ENCODE results near the gene OTUD5. TPM values are rescaled to one million over a fixed set of nuclear protein-coding genes. Genes with fewer than 3 reads are reported as not detected.

The OTUD5 gene
- total RNA-seq, 5 donors from 2014 or later (not counting 1 experiment from before 2014, with no cell fraction given): 87.2 to 92.5 (median 89.7) TPM

DNA sequence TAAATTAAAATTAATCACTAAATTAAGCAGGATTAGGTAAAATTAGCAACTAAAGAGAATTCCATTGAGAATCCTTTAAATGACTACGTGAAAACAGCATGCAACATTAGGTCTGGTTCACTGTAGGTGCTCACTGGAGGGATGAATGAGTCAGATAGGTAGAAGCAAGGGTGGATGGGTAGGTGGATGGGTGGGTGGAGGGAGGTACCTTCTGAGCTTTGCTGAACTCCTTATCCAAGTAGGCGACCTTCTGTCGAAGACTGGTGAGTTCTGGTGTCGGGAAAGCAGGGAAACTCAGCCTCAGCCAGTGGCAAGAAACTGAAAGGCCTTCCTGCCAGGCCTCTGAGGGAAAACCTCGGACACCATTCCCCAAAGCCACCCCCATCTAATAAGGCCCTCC lies 41.6 kb upstream of the OTUD5 start:
- H3K4me3 ChIP-seq (ENCODE audit: control insufficient read depth in 1 of 2, extremely low read depth in 1 of 2, low read length in 1 of 2): no peak overlapping the region
- peaks cover 0 to 14% of the 10 kb centered on the region in 2 donors for H3K27me3 Mint-ChIP-seq
- no peaks in the 10 kb centered on the region for H3K9me3 Mint-ChIP-seq
- peaks cover 0 to 32% of the 10 kb centered on the region in 2 donors for H3K36me3 ChIP-seq (ENCODE audit: control insufficient read depth in 2 of 2, extremely low read depth in 1 of 2, insufficient read depth in 1 of 2, low read length in 1 of 2)
- H3K4me1 Mint-ChIP-seq: peaks cover 29 to 43% (median 35%) of the 10 kb centered on the region in 3 donors
- ChIA-PET POLR2A (interaction anchor here in 1 of 2 donors (0.5 kb wide), 1 partner anchor 98 kb away, joined by 3 read pairs; no protein-coding TSS in a partner anchor), CTCF (no interaction called here)
- ATAC-seq (replicated peaks in 1 of 4) (no peak), DNase-seq (no peak)
- H3K4me1 ChIP-seq (ENCODE audit: control insufficient read depth in 1 of 2, extremely low read depth in 1 of 2, insufficient read depth in 2 of 2, low read length in 2 of 2): peaks cover 0 to 23% of the 10 kb centered on the region in 2 experiments
- H3K27me3 ChIP-seq (replicated peaks in 1 of 2; ENCODE audit: control insufficient read depth in 2 of 2, extremely low read depth in 1 of 2, insufficient read depth in 2 of 2, low read length in 1 of 2): no peaks in the 10 kb centered on the region
- no peak overlapping the region for H3K27ac Mint-ChIP-seq
- no peaks in the 10 kb centered on the region for H3K9me3 ChIP-seq
- WGBS (ENCODE audit: insufficient coverage): no CpG with 5 or more reads among the region's 5 CpGs
- no peak overlapping the region for H3K4me3 Mint-ChIP-seq
- no peak overlapping the region for H3K27ac ChIP-seq (ENCODE audit: low read length)
- peaks cover 30% of the 10 kb centered on the region for H3K36me3 Mint-ChIP-seq

GRCh38 chrX:48998391-48998790 lies 41.0 kb upstream of the OTUD5 start:
- ChIA-PET CTCF (interaction anchor here in 1 of 2 donors (0.6 kb wide), 1 partner anchor 49 kb away, joined by 8 read pairs; no protein-coding TSS in a partner anchor), POLR2A (no interaction called here)
- no peak overlapping the region for H3K4me3 ChIP-seq (ENCODE audit: control insufficient read depth in 1 of 2, extremely low read depth in 1 of 2, low read length in 1 of 2)
- H3K36me3 ChIP-seq (ENCODE audit: control insufficient read depth in 2 of 2, extremely low read depth in 1 of 2, insufficient read depth in 1 of 2, low read length in 1 of 2): peaks cover 0 to 37% of the 10 kb centered on the region in 2 donors
- WGBS (ENCODE audit: insufficient coverage): no CpG with 5 or more reads among the region's 4 CpGs
- no peaks in the 10 kb centered on the region for H3K9me3 Mint-ChIP-seq
- no peak for DNase-seq
- H3K4me1 ChIP-seq (ENCODE audit: control insufficient read depth in 1 of 2, extremely low read depth in 1 of 2, insufficient read depth in 2 of 2, low read length in 2 of 2): peaks cover 0 to 23% of the 10 kb centered on the region in 2 experiments
- H3K4me1 Mint-ChIP-seq: peaks cover 29 to 42% (median 32%) of the 10 kb centered on the region in 3 donors
- no peak overlapping the region for H3K27ac Mint-ChIP-seq
- peaks cover 30% of the 10 kb centered on the region for H3K36me3 Mint-ChIP-seq
- no peaks in the 10 kb centered on the region for H3K27me3 ChIP-seq (replicated peaks in 1 of 2; ENCODE audit: control insufficient read depth in 2 of 2, extremely low read depth in 1 of 2, insufficient read depth in 2 of 2, low read length in 1 of 2)
- H3K27me3 Mint-ChIP-seq: peaks cover 0 to 14% of the 10 kb centered on the region in 2 donors
- no peaks in the 10 kb centered on the region for H3K9me3 ChIP-seq
- no peak overlapping the region for H3K4me3 Mint-ChIP-seq
- ATAC-seq (replicated peaks in 1 of 4): no peak
- H3K27ac ChIP-seq (ENCODE audit: low read length): no peak overlapping the region

DNA sequence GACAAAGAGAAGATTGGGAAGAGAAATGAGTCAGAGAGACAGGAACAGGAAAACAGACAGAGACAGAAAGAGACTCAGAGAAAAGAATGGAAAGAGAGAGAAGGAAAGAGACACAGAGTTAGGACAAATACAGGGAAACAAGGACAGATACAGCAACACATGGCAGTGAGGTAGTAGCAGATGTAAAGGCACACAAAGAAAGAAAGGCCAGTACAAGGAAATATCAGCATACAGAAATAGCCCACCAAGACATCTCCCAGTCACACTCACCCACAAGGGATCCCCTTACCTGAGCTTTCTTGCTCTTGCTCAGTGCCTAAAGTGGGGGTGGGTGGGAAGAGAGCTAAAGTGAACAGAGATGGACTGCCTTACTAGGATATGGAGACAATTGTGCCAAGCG lies 40.5 kb upstream of the OTUD5 start:
- ATAC-seq (replicated peaks in 1 of 4) (no peak), DNase-seq (no peak)
- no peaks in the 10 kb centered on the region for H3K9me3 ChIP-seq
- no peaks in the 10 kb centered on the region for H3K27me3 ChIP-seq (replicated peaks in 1 of 2; ENCODE audit: control insufficient read depth in 2 of 2, extremely low read depth in 1 of 2, insufficient read depth in 2 of 2, low read length in 1 of 2)
- peak overlapping the region in 1 of 2 donors; percentile 43 for H3K27ac Mint-ChIP-seq
- H3K27ac ChIP-seq (ENCODE audit: low read length): no peak overlapping the region
- peaks cover 0 to 42% of the 10 kb centered on the region in 2 donors for H3K36me3 ChIP-seq (ENCODE audit: control insufficient read depth in 2 of 2, extremely low read depth in 1 of 2, insufficient read depth in 1 of 2, low read length in 1 of 2)
- ChIA-PET CTCF (interaction anchor here in 1 of 2 donors (0.6 kb wide), 1 partner anchor 48 kb away, joined by 8 read pairs; no protein-coding TSS in a partner anchor), POLR2A (no interaction called here)
- H3K4me1 ChIP-seq (ENCODE audit: control insufficient read depth in 1 of 2, extremely low read depth in 1 of 2, insufficient read depth in 2 of 2, low read length in 2 of 2): peaks cover 0 to 23% of the 10 kb centered on the region in 2 experiments
- H3K27me3 Mint-ChIP-seq: peaks cover 0 to 14% of the 10 kb centered on the region in 2 donors
- H3K4me3 Mint-ChIP-seq: no peak overlapping the region
- peaks cover 29 to 42% (median 32%) of the 10 kb centered on the region in 3 donors for H3K4me1 Mint-ChIP-seq
- peaks cover 30% of the 10 kb centered on the region for H3K36me3 Mint-ChIP-seq
- WGBS (ENCODE audit: insufficient coverage): no CpG with 5 or more reads among the region's 1 CpG
- no peak overlapping the region for H3K4me3 ChIP-seq (ENCODE audit: control insufficient read depth in 1 of 2, extremely low read depth in 1 of 2, low read length in 1 of 2)
- no peaks in the 10 kb centered on the region for H3K9me3 Mint-ChIP-seq

DNA sequence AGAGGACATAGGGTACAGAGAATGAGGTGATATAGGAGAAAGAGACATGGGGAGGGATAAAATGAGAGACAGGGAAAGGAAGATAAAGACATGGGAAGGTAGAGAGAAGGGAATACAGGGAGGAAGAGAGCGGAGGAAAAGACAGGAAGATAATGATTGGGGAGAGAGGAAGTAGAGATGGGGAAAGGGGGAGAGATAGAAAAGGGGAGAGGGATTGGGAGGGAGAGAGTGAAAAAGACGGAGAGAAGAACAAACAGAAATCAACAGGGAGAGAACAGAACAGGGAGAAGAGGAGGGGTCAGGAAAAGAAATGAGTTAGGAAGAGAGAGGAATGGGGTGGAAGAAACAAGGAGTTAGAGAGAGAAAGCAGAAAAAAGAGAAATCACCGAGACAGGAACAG lies 40.0 kb upstream of the OTUD5 start:
- ChIA-PET POLR2A (no interaction called here), CTCF (no interaction called here)
- no peak for ATAC-seq (replicated peaks in 1 of 4)
- Mint-ChIP-seq H3K27ac (peak overlapping the region in 1 of 2 donors; percentile 63), H3K9me3 (no peaks in the 10 kb centered on the region), H3K4me3 (no peak overlapping the region), H3K27me3 (peaks cover 0 to 14% of the 10 kb centered on the region in 2 donors), H3K36me3 (peaks cover 33% of the 10 kb centered on the region), H3K4me1 (peaks cover 29 to 42% (median 30%) of the 10 kb centered on the region in 3 donors)
- H3K4me3 ChIP-seq (ENCODE audit: control insufficient read depth in 1 of 2, extremely low read depth in 1 of 2, low read length in 1 of 2): no peak overlapping the region
- H3K27ac ChIP-seq (ENCODE audit: low read length): no peak overlapping the region
- H3K9me3 ChIP-seq: no peaks in the 10 kb centered on the region
- H3K27me3 ChIP-seq (replicated peaks in 1 of 2; ENCODE audit: control insufficient read depth in 2 of 2, extremely low read depth in 1 of 2, insufficient read depth in 2 of 2, low read length in 1 of 2): no peaks in the 10 kb centered on the region
- peaks cover 0 to 44% of the 10 kb centered on the region in 2 donors for H3K36me3 ChIP-seq (ENCODE audit: control insufficient read depth in 2 of 2, extremely low read depth in 1 of 2, insufficient read depth in 1 of 2, low read length in 1 of 2)
- DNase-seq: no peak
- WGBS (ENCODE audit: insufficient coverage): no CpG with 5 or more reads among the region's 3 CpGs
- peaks cover 0 to 23% of the 10 kb centered on the region in 2 experiments for H3K4me1 ChIP-seq (ENCODE audit: control insufficient read depth in 1 of 2, extremely low read depth in 1 of 2, insufficient read depth in 2 of 2, low read length in 2 of 2)

DNA sequence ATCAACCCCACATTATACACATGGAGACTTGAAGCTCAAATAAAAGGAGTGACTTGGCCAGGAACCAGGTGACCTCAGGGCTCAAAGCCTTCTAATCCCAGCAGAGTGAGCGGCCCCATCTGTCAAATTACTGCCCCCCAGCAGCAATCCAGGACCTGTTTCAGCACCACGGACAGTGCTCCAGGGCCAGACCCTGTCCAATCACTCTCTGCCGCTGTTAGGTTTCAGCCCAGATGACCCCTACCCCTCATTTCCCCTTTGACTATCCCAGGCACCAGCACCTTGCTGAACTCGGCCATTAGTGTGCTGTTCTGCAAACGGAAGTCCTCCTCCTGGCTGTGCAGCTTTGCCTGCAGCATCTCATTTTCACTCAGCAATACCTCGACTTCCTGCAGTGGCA lies 39.6 kb upstream of the OTUD5 start:
- peak in 1 of 35 experiments; percentile 21 for DNase-seq
- Mint-ChIP-seq H3K4me3 (no peak overlapping the region), H3K4me1 (peaks cover 28 to 41% (median 30%) of the 10 kb centered on the region in 3 donors), H3K36me3 (peaks cover 36% of the 10 kb centered on the region), H3K9me3 (no peaks in the 10 kb centered on the region), H3K27ac (peak overlapping the region in 1 of 2 donors; percentile 63), H3K27me3 (peaks cover 0 to 14% of the 10 kb centered on the region in 2 donors)
- H3K27me3 ChIP-seq (replicated peaks in 1 of 2; ENCODE audit: control insufficient read depth in 2 of 2, extremely low read depth in 1 of 2, insufficient read depth in 2 of 2, low read length in 1 of 2): no peaks in the 10 kb centered on the region
- no peak for ATAC-seq (replicated peaks in 1 of 4)
- CTCF ChIA-PET: no interaction called here
- H3K4me3 ChIP-seq (ENCODE audit: control insufficient read depth in 1 of 2, extremely low read depth in 1 of 2, low read length in 1 of 2): no peak overlapping the region
- POLR2A ChIA-PET: no interaction called here
- WGBS (ENCODE audit: insufficient coverage): 93% methylated on average over 3 of the region's 6 CpGs
- no peak overlapping the region for H3K27ac ChIP-seq (ENCODE audit: low read length)
- H3K9me3 ChIP-seq: no peaks in the 10 kb centered on the region
- peaks cover 0 to 45% of the 10 kb centered on the region in 2 donors for H3K36me3 ChIP-seq (ENCODE audit: control insufficient read depth in 2 of 2, extremely low read depth in 1 of 2, insufficient read depth in 1 of 2, low read length in 1 of 2)
- peaks cover 0 to 23% of the 10 kb centered on the region in 2 experiments for H3K4me1 ChIP-seq (ENCODE audit: control insufficient read depth in 1 of 2, extremely low read depth in 1 of 2, insufficient read depth in 2 of 2, low read length in 2 of 2)

DNA sequence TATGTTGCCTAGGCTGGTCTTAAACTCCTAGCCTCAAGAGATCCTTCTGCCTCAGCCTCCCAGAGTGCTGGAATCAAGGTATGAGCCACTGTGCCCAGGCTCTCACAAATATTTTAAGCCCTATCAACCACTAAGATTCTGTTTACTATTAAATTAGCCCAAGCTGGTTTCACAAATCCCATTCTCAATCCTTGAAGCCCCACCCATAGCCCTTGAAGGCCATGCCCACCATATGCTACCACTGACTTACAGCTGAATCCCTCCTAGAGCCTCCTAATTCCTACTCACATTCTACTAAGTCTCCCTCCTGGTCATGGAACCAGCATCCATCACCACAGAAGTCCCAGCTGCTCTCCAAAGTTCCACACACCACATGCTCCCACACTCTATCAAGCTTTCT lies 34.9 kb upstream of the OTUD5 start:
- Histone ChIP-seq H3K4me1 (ENCODE audit: control insufficient read depth in 1 of 2, extremely low read depth in 1 of 2, insufficient read depth in 2 of 2, low read length in 2 of 2) (no peaks in the 10 kb centered on the region), H3K27me3 (replicated peaks in 1 of 2; ENCODE audit: control insufficient read depth in 2 of 2, extremely low read depth in 1 of 2, insufficient read depth in 2 of 2, low read length in 1 of 2) (no peaks in the 10 kb centered on the region), H3K9me3 (no peaks in the 10 kb centered on the region), H3K36me3 (ENCODE audit: control insufficient read depth in 2 of 2, extremely low read depth in 1 of 2, insufficient read depth in 1 of 2, low read length in 1 of 2) (peaks cover 0 to 56% of the 10 kb centered on the region in 2 donors), H3K4me3 (ENCODE audit: control insufficient read depth in 1 of 2, extremely low read depth in 1 of 2, low read length in 1 of 2) (no peak overlapping the region), H3K27ac (ENCODE audit: low read length) (no peak overlapping the region)
- POLR2A ChIA-PET: interaction anchor here (0.6 to 0.7 kb wide), 3 partner anchors 15 to 186 kb away, joined by 3 to 6 read pairs (median 5); no protein-coding TSS in a partner anchor
- Mint-ChIP-seq H3K27ac (no peak overlapping the region), H3K36me3 (peaks cover 31% of the 10 kb centered on the region), H3K27me3 (peaks cover 0 to 11% of the 10 kb centered on the region in 2 donors), H3K4me3 (no peak overlapping the region), H3K4me1 (peaks cover 6 to 9% (median 9%) of the 10 kb centered on the region in 3 donors), H3K9me3 (no peaks in the 10 kb centered on the region)
- CTCF ChIA-PET: no interaction called here
- DNase-seq (no peak), ATAC-seq (replicated peaks in 1 of 4) (no peak)
